MCF 10A (cell line): ENCODE data around the gene APOB. TPM values are rescaled to one million over a fixed set of nuclear protein-coding genes. Genes with fewer than 3 reads are reported as not detected.

Source experiments
- BruUV-seq: library from RNA; stranded (reverse); fragments of 400-500 nt; replicated peaks from 2 replicates; lab custom pipeline; 2021; lab: Mats Ljungman, UMichigan
- CTCF ChIA-PET: fragments of 300-600 bp; sonication (Branson Sonifier 250); formaldehyde crosslinking; extraction: SDS; loops from one replicate; lab custom pipeline; 2021; ENCODE audit warnings: antibody characterized with exemption, inconsistent platforms; lab: Yijun Ruan, JAX
- POLR2A ChIA-PET: fragments of 300-600, 350-650 bp; sonication (Branson Sonifier 250); formaldehyde crosslinking; extraction: SDS; loops from one replicate; lab custom pipeline; 2020; ENCODE audit warnings: antibody characterized with exemption, inconsistent platforms; lab: Yijun Ruan, JAX
- DNase-seq: peaks from one replicate; pipeline ENCODE4 v3.0.0-alpha.2; 2018; ENCODE audit not compliant: unreplicated experiment
- H3K27ac Mint-ChIP-seq: one replicate; pipeline ENCODE4 v1.8.0; 2022; ENCODE audit warnings: mild to moderate bottlenecking, low read depth, mixed read lengths; ENCODE audit not compliant: unreplicated experiment
- H3K27me3 Mint-ChIP-seq: one replicate; pipeline ENCODE4 v1.8.0; 2022; ENCODE audit warnings: mixed read lengths; ENCODE audit not compliant: insufficient read depth, unreplicated experiment
- H3K36me3 Mint-ChIP-seq: one replicate; pipeline ENCODE4 v1.8.0; 2022; ENCODE audit warnings: mild to moderate bottlenecking, moderate library complexity, mixed read lengths; ENCODE audit not compliant: insufficient read depth, unreplicated experiment
- H3K4me1 Mint-ChIP-seq: one replicate; pipeline ENCODE4 v1.8.0; 2022; ENCODE audit warnings: mixed read lengths; ENCODE audit not compliant: insufficient read depth, unreplicated experiment
- H3K4me3 Mint-ChIP-seq: one replicate; pipeline ENCODE4 v1.8.0; 2022; ENCODE audit warnings: mild to moderate bottlenecking, moderate library complexity, mixed read lengths; ENCODE audit not compliant: unreplicated experiment
- H3K9me3 Mint-ChIP-seq: one replicate; pipeline ENCODE4 v1.8.0; 2022; ENCODE audit warnings: mixed read lengths; ENCODE audit not compliant: unreplicated experiment
- intact Hi-C: fragments of 100-400 bp; cut with micrococcal nuclease; formaldehyde crosslinking; loops from 2 replicates; pipeline ENCODE4 v1.14.1; 2022
- total RNA-seq: library from RNA; stranded (reverse); gene quantifications from 2 replicates; pipeline ENCODE4 v1.2.3, GENCODE V29; 2022
- TF ChIP-seq, protein P1 (sequence below): fragments of 200-600 bp; IDR thresholded peaks from one replicate; pipeline ENCODE4 v1.8.0; 2022; ENCODE audit warnings: antibody characterized with exemption, mild to moderate bottlenecking; ENCODE audit not compliant: unreplicated experiment

Gene APOB
- total RNA-seq, 1 experiment from 2014 or later = not detected

DNA sequence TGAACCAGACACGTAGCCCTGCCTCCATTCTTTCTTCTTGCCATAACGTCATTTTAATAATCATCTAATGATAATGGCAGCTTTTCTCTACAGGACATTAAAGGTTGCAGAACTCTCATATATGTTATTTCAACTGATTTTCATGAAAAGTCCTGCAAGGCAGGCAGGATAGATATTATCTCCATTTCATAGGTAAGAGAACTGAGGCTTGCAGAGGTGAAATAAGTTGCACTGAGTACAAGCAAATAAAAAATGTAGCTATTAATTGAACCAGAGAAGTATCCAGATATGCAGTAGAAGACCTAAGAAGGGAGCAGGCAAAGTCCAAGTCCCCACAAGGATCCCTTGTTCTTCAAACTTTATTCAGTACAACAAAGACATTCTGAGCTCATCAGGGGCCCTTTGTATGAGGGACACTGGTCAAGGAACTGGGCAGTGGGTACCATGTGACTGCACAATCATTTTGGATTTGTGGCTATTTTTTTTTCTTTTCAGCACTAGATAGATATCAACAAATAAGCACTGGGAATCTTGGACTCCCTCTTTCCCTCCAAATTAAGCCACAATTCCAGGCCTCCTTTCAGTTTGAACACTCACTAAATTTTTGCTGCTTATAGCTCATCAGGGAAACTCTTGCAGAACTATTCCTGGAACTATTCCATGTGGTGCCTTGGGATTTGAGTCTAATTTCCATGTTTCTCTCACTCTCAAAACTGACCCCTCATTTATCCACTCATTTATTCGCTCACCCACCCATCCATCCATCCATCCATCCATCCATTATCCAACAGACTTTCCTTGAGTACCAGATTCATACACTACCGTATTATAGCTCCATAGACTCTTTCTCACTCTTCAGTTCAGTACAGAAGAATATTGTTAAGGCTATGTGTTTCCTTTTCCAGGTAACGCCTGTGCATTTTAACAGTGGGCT lies 44.6 kb downstream of the APOB start:
- DNase-seq = no peak
- H3K36me3 Mint-ChIP-seq = no peaks in the 10 kb centered on the region
- no peaks in the 10 kb centered on the region for H3K4me1 Mint-ChIP-seq
- no peak overlapping the region for H3K4me3 Mint-ChIP-seq
- H3K27me3 Mint-ChIP-seq = peaks cover 12% of the 10 kb centered on the region
- ChIA-PET POLR2A (no interaction called here), CTCF (interaction anchor here (1.1 kb wide), 1 partner anchor 43 kb away, joined by 3 read pairs; no protein-coding TSS in a partner anchor)
- H3K9me3 Mint-ChIP-seq = no peaks in the 10 kb centered on the region
- intact Hi-C loops = no loop called here
- TF ChIP-seq, protein P1, sequence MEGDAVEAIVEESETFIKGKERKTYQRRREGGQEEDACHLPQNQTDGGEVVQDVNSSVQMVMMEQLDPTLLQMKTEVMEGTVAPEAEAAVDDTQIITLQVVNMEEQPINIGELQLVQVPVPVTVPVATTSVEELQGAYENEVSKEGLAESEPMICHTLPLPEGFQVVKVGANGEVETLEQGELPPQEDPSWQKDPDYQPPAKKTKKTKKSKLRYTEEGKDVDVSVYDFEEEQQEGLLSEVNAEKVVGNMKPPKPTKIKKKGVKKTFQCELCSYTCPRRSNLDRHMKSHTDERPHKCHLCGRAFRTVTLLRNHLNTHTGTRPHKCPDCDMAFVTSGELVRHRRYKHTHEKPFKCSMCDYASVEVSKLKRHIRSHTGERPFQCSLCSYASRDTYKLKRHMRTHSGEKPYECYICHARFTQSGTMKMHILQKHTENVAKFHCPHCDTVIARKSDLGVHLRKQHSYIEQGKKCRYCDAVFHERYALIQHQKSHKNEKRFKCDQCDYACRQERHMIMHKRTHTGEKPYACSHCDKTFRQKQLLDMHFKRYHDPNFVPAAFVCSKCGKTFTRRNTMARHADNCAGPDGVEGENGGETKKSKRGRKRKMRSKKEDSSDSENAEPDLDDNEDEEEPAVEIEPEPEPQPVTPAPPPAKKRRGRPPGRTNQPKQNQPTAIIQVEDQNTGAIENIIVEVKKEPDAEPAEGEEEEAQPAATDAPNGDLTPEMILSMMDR = no peak
- no TSS peak for BruUV-seq
- H3K27ac Mint-ChIP-seq = no peak overlapping the region

DNA sequence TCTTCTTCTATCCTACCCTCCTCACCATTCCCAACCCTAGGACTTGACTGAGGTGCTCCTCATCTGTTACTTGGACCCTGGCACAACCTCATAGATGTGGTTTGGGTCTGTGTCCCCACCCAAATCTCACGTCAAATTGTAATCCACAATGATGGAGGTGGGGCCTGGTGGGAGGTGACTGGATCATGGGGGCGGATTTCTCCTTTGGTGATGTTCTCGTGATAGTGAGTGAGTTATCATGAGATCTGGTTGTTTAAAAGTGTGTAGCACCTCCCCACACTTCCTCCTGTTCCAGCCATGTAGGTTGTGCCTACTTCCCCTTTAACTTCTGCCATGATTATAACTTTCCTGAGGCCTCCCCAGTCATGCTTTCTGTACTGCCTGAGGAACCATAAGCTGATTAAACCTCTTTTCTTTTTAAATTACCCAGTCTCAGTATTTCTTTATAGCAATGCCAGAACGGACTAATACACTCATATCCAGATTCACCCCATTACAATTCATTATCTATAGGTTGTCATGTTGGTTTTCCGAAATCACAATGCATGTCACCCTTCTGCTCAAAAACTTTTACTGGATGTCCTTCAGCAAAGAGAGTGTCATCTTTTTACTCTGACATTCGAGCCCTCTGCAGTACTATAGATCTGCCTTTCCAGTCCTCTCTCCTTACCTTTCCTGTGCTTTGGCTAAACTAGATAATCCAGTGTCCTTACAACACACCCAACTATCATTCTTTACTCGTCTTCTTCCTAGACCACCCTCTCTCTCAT lies 45.7 kb downstream of the APOB start:
- Mint-ChIP-seq H3K9me3 (no peaks in the 10 kb centered on the region), H3K4me1 (no peaks in the 10 kb centered on the region), H3K36me3 (no peaks in the 10 kb centered on the region), H3K27ac (no peak overlapping the region), H3K4me3 (no peak overlapping the region), H3K27me3 (peaks cover 3% of the 10 kb centered on the region)
- intact Hi-C loops = no loop called here
- TF ChIP-seq, protein P1 = no peak
- no TSS peak for BruUV-seq
- no peak for DNase-seq
- CTCF ChIA-PET = no interaction called here
- POLR2A ChIA-PET = no interaction called here

DNA sequence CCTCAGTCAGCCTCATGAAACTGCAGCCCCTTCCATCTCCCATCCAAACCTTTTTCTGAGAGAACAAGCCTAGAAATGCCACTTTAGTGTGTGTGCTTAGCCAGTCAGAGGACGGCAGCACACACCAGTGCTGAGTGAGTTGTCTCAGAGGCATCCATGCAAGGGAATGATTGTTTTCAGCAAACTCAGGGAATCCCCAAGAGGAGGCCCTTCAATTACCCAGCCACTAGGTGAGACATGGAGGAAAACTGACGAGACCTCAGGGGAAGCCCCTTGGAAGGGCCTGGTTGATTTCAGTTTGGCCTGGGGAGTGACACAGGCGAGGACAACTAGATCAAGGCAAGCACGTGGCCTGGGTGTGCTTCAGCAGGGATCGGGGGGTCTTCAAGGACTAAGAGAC lies 49.7 kb downstream of the APOB start:
- no peak overlapping the region for H3K27ac Mint-ChIP-seq
- no peaks in the 10 kb centered on the region for H3K4me1 Mint-ChIP-seq
- intact Hi-C loops = no loop called here
- no peaks in the 10 kb centered on the region for H3K27me3 Mint-ChIP-seq
- TF ChIP-seq, protein P1 = no peak
- ChIA-PET CTCF (no interaction called here), POLR2A (interaction anchor here (0.6 kb wide), 1 partner anchor 229 kb away, joined by 3 read pairs; no protein-coding TSS in a partner anchor)
- H3K4me3 Mint-ChIP-seq = no peak overlapping the region
- no peaks in the 10 kb centered on the region for H3K36me3 Mint-ChIP-seq
- no peaks in the 10 kb centered on the region for H3K9me3 Mint-ChIP-seq
- DNase-seq = no peak
- no TSS peak for BruUV-seq
